ENCODE measurements around the gene ATP9B.

DNA sequence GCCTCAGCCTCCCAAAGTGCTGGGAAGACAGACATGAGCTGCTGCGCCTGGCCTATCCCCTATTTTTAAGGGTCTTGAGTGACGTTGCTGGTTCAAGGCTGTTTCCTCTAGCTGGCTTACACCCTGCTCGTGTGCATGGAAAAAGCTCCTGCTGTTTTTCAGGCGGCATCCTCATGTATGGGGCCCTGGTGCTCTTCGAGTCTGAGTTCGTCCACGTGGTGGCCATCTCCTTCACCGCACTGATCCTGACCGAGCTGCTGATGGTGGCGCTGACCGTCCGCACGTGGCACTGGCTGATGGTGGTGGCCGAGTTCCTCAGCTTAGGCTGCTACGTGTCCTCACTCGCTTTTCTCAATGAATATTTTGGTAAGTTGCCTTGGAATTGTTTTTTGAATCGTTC lies 304.5 kb downstream of the ATP9B start:
- TF ChIP-seq EZH2 (IDR thresholded peaks at IDR 0.05; ENCODE audit: borderline replicate concordance, low read depth, low read length, poor library complexity, severe bottlenecking) = no peak
- TF ChIP-seq, protein P1, sequence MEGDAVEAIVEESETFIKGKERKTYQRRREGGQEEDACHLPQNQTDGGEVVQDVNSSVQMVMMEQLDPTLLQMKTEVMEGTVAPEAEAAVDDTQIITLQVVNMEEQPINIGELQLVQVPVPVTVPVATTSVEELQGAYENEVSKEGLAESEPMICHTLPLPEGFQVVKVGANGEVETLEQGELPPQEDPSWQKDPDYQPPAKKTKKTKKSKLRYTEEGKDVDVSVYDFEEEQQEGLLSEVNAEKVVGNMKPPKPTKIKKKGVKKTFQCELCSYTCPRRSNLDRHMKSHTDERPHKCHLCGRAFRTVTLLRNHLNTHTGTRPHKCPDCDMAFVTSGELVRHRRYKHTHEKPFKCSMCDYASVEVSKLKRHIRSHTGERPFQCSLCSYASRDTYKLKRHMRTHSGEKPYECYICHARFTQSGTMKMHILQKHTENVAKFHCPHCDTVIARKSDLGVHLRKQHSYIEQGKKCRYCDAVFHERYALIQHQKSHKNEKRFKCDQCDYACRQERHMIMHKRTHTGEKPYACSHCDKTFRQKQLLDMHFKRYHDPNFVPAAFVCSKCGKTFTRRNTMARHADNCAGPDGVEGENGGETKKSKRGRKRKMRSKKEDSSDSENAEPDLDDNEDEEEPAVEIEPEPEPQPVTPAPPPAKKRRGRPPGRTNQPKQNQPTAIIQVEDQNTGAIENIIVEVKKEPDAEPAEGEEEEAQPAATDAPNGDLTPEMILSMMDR (conservative IDR thresholded peaks at IDR 0.05; ENCODE audit: low read depth, low read length) = no peak

Data from A673 (cell line).